IPS DF 6.9 (cell line): ENCODE data around the gene IQGAP2.

ENCODE experiments used
- DNase-seq: peaks from one replicate; pipeline ENCODE4 v3.0.0-alpha.2; 2013; ENCODE audit warnings: low read depth, low spot score
- H3K27ac ChIP-seq: one replicate; pipeline ENCODE4 v1.5.1; 2013; ENCODE audit warnings: low read length, control low read depth
- H3K27me3 ChIP-seq: 2 replicates; pipeline ENCODE4 v1.6.1; 2013; ENCODE audit warnings: mild to moderate bottlenecking, low read length; ENCODE audit not compliant: control insufficient read depth, insufficient read depth
- H3K36me3 ChIP-seq: 2 replicates; pipeline ENCODE4 v1.6.1; 2013; ENCODE audit warnings: low read length; ENCODE audit not compliant: control insufficient read depth, insufficient read depth
- H3K4me1 ChIP-seq: 2 replicates; pipeline ENCODE4 v1.6.1; 2013; ENCODE audit warnings: low read length; ENCODE audit not compliant: control insufficient read depth, insufficient read depth
- H3K4me3 ChIP-seq: 2 replicates; pipeline ENCODE4 v1.5.1; 2013; ENCODE audit warnings: mild to moderate bottlenecking, low read length
- H3K9me3 ChIP-seq: 2 replicates; pipeline ENCODE4 v1.6.1; 2013; ENCODE audit warnings: low read length, inconsistent platforms; ENCODE audit not compliant: control insufficient read depth, insufficient read depth
- WGBS: extraction: QIAGEN DNeasy Blood & Tissue Kit; methylation state at CpG from one replicate; pipeline ENCODE4 v1.1.7; 2013; ENCODE audit warnings: mixed read lengths, missing lambda C conversion rate; ENCODE audit not compliant: insufficient read length, insufficient coverage; 5-methylcytosine and 5-hydroxymethylcytosine counted together

Gene IQGAP2

GRCh38 chr5:76570153-76570552, 167.1 kb downstream of the IQGAP2 start:
- Histone ChIP-seq H3K27me3 (no peaks in the 10 kb centered on the region), H3K9me3 (no peaks in the 10 kb centered on the region), H3K27ac (no peak overlapping the region), H3K36me3 (no peaks in the 10 kb centered on the region), H3K4me3 (no peak overlapping the region), H3K4me1 (peaks cover 1% of the 10 kb centered on the region; the same call in 1 of the 2 replicates)
- no CpG with 5 or more reads among the region's 4 CpGs for WGBS
- DNase-seq = no peak

DNA sequence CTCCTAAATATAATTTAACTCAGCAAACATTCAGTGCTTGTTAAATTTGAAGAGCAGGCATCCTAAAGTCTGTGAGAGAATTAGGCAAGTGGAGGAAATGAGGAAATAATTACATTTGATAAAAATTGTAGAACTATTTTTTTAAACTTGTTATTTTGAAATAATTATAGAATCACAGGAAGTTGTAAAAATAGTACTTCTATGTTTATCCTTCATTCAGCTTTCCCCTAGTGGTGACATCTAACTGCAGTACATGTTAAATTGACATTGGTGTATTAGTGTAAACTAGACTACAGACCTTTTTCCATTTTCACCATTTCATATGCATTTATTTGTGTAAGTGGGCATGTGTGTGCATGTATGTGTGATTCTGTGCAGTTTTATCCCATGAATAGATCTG, 168.5 kb downstream of the IQGAP2 start:
- no peaks in the 10 kb centered on the region for H3K27me3 ChIP-seq
- no peaks in the 10 kb centered on the region for H3K9me3 ChIP-seq
- H3K36me3 ChIP-seq = no peaks in the 10 kb centered on the region
- no peak overlapping the region for H3K27ac ChIP-seq
- H3K4me3 ChIP-seq = no peak overlapping the region
- DNase-seq = no peak
- H3K4me1 ChIP-seq = no peaks in the 10 kb centered on the region

- H3K9me3 ChIP-seq = no peaks in the 10 kb centered on the region
- DNase-seq = no peak
- H3K36me3 ChIP-seq = no peaks in the 10 kb centered on the region
- no peak overlapping the region for H3K27ac ChIP-seq
- no peaks in the 10 kb centered on the region for H3K4me1 ChIP-seq
- H3K27me3 ChIP-seq = no peaks in the 10 kb centered on the region
- H3K4me3 ChIP-seq = no peak overlapping the region
These were observed 173.4 kb downstream of the IQGAP2 start for GRCh38 chr5:76576450-76576849.

DNA sequence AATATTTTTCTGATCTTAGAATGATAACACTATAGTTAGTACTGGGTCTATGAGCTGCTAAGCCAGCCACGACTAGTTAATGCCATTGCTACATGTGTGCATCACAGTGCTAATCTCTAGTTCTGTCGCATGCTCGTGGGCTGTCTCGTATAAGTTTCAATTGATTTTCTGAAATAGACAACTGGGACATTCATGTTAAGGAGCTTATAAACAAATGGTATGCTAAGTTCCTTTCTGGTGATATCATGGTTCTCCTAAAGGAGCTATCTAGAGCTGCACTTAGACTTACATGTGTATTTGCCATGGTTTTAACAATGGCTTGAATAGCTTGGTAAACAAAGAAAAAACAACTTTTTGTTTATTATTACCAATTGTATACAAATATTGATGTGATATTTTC, 173.9 kb downstream of the IQGAP2 start:
- no peaks in the 10 kb centered on the region for H3K36me3 ChIP-seq
- no peak for DNase-seq
- H3K4me3 ChIP-seq = no peak overlapping the region
- no peaks in the 10 kb centered on the region for H3K4me1 ChIP-seq
- H3K9me3 ChIP-seq = no peaks in the 10 kb centered on the region
- H3K27ac ChIP-seq = no peak overlapping the region
- WGBS = no CpG with 5 or more reads among the region's 4 CpGs
- no peaks in the 10 kb centered on the region for H3K27me3 ChIP-seq

- Histone ChIP-seq H3K27ac (no peak overlapping the region), H3K4me3 (no peak overlapping the region), H3K9me3 (no peaks in the 10 kb centered on the region), H3K27me3 (no peaks in the 10 kb centered on the region), H3K4me1 (no peaks in the 10 kb centered on the region), H3K36me3 (no peaks in the 10 kb centered on the region)
- no peak for DNase-seq
- no CpG with 5 or more reads among the region's 7 CpGs for WGBS
These were observed 176.3 kb downstream of the IQGAP2 start for GRCh38 chr5:76579166-76579937.

DNA sequence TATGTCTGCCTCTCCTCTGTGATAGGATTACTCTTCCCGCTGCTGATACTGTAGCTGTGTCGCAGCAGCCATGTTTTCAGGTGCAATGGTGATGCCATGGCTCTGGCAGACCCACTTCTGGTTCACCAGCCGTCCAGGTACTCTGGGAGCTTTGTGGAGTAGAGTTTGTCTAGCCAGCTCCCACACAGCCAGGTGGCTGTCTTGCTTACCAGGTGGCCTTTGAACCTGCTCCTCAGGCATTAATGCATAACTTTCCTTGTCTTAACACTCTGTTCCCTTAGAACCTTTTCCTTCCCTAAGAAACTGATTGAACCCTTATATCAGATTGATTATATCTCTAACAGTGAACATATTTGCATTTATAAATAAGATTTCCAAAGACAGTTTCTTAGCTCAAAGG, 177.9 kb downstream of the IQGAP2 start:
- no peak for DNase-seq
- no peak overlapping the region for H3K4me3 ChIP-seq
- H3K9me3 ChIP-seq = no peaks in the 10 kb centered on the region
- H3K36me3 ChIP-seq = no peaks in the 10 kb centered on the region
- H3K4me1 ChIP-seq = no peaks in the 10 kb centered on the region
- WGBS = no CpG with 5 or more reads among the region's 3 CpGs
- H3K27me3 ChIP-seq = no peaks in the 10 kb centered on the region
- H3K27ac ChIP-seq = no peak overlapping the region

DNA sequence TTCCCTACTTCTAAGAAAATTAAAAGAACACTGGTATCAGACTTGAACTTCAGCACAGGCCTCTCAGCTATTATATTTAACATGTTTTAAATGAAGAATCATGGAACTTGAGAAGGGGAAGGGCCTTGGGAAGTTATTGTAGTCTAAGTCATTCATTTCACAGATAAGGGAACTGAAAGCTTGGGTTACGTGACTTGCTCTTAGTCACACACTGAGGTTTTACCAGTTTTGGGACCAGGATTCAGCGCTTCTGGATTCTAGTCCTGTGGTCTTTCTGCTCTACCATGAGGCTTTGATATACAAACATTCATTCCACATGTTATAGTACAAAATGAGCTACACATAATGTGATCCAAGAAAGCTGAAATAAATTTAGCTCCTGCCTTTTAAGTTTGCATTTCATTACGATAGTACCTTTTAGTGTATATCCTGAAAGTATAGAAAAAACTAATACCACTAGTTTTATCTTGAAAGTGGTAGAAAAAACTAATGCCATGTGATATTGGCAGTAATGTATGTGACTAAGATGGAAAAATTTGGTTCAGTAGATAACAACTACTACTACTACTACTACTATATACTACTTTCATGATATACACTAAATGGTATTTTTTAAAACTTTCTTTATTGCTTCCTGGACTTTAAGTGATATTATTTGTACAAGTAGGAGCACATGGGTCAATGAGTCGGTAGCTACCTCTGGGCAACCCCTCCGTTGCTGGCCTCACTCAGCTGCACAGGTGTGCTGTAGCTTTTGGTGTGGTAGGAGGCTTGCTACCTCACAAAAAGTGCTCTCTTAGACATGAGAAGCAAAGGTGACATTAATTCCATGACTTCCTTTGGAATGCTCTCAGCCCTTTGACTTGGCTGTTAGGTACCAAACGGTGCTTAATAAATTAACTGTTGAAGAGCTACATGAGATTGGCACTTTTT, 179.4 kb downstream of the IQGAP2 start:
- Histone ChIP-seq H3K4me3 (no peak overlapping the region), H3K27ac (no peak overlapping the region), H3K36me3 (no peaks in the 10 kb centered on the region), H3K9me3 (no peaks in the 10 kb centered on the region), H3K4me1 (no peaks in the 10 kb centered on the region), H3K27me3 (no peaks in the 10 kb centered on the region)
- DNase-seq = no peak
- WGBS = no CpG with 5 or more reads among the region's 6 CpGs

DNA sequence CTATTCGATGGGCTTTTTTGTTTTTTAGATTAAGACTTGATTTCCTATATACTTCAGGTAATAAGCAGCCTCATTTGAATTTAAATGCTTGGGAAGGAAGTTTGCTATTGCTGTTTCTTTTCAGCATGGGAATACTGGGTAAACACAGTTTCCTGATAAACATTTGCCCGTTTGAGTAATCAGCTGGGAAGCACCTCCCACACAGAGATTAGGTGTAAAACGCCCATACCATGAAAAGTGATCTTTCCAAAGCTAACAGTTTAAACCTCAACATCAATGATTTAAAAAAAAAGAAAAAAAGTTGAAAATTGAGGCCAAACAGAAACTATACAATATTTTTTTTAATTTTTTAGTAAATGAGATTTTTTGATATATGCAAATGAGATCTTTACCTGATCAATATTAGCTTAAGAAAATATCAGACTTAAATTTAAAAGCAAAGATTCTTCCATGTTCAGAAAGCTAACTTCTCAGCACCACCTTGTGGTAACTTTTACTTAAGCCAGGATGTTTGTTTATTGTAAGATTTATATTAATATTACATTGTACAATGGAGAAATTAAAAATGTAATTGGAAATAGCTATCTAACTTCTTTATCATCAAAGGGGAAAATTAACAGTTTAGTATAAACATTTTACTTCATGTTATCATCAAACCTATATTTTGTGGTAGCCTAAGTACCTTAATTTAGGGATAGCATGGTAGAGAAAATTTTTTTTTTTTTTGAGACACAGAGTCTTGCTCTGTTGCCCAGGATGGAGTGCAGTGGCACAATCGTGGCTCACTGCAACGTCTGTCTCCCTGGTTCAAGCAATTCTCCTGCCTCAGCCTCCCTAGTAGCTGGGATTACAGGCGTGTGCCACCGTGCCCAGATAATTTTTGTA, 180.3 kb downstream of the IQGAP2 start:
- Histone ChIP-seq H3K27me3 (no peaks in the 10 kb centered on the region), H3K27ac (no peak overlapping the region), H3K9me3 (no peaks in the 10 kb centered on the region), H3K4me1 (no peaks in the 10 kb centered on the region), H3K36me3 (no peaks in the 10 kb centered on the region), H3K4me3 (no peak overlapping the region)
- WGBS = no CpG with 5 or more reads among the region's 7 CpGs
- DNase-seq = no peak

DNA sequence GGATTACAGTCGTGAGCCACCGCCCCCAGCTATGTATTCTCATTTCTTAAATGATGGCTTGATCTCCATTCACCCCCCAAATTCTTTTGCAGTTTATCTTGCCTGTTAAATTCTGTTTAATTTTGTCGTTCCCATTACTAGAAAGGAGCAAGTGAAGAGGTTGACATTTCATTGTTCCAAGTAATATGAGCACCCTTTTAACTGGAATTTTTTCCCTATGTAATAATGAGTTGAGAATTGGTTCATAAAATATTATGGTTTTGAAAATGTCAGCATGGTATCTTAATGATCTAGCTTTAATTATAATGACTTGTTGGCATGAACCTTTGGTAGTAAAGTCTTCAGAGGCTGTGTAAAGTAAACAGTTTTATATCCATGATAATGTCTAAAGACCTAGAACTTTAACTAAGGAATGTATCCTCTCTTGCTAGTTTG, 182.7 kb downstream of the IQGAP2 start:
- DNase-seq = no peak
- no CpG with 5 or more reads among the region's 3 CpGs for WGBS
- Histone ChIP-seq H3K27ac (no peak overlapping the region), H3K36me3 (no peaks in the 10 kb centered on the region), H3K4me1 (no peaks in the 10 kb centered on the region), H3K27me3 (no peaks in the 10 kb centered on the region), H3K4me3 (no peak overlapping the region), H3K9me3 (no peaks in the 10 kb centered on the region)

DNA sequence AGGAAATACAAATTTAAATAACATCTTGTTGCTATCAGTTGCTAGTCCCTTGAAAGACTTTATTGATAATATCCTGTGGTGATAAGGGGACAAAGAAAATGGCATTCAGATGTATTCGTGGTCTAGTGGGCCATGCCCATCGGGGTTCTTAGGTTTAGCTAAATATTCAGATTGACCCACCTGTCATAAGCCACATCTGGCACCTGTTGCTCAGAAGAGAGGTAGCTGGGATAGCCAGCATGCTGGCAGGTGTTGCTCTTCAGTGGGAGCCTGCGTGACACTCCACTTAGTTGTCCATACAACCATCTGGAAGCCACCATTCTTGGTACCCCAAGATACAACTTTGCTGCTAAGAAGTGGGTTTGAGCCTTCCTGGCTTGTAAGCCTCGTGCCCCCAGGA, 183.4 kb downstream of the IQGAP2 start:
- WGBS = no CpG with 5 or more reads among the region's 4 CpGs
- Histone ChIP-seq H3K4me3 (no peak overlapping the region), H3K27ac (no peak overlapping the region), H3K9me3 (no peaks in the 10 kb centered on the region), H3K27me3 (no peaks in the 10 kb centered on the region), H3K4me1 (no peaks in the 10 kb centered on the region), H3K36me3 (no peaks in the 10 kb centered on the region)
- DNase-seq = no peak
